GM18873 (cell line): ENCODE results near the gene OR1J1.
A peak's percentile ranks its signal among the peaks of the same experiment; 100 is the strongest.

ENCODE experiments used
- ATAC-seq: cut with Tn5 transposase; IDR thresholded peaks from one replicate; pipeline ENCODE4 v1.9.1; 2021; ENCODE audit warnings: mild to moderate bottlenecking, moderate library complexity, moderate number of reproducible peaks; ENCODE audit not compliant: unreplicated experiment, low FRiP score

OR1J1 gene, protein sequence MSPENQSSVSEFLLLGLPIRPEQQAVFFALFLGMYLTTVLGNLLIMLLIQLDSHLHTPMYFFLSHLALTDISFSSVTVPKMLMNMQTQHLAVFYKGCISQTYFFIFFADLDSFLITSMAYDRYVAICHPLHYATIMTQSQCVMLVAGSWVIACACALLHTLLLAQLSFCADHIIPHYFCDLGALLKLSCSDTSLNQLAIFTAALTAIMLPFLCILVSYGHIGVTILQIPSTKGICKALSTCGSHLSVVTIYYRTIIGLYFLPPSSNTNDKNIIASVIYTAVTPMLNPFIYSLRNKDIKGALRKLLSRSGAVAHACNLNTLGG

GRCh38 chr9:122477826-122478225, at the start of gene OR1J1:
TSS of gene OR1J1 (minus strand) at chr9:122477926. CDS start at chr9:122477926, 0 bp downstream.
- ATAC-seq: no peak

DNA sequence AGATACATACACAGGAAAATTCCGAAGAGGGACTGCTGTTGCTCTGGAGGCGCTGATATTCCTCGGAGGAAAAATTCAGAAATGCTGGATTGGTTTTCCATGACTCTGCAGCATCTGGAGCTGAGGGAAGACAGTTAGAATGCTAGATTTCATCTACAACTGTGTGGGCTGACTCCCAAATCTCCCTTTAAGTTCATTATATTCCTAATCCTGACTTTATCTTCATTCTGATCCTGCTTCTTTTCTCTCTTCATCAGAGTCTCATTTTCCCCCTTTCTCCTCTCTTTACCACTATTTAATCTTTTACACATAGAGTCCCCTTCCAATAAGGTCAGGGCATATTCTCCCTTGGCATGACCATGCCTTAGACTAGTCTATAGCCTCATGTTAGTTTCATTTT, 49.5 kb upstream of the OR1J1 start, which contains the start of gene OR1N1:
Gene OR1N1, minus strand, starts transcription at position 101 of the 400 bp plus-strand sequence. Its CDS starts 0 bp downstream, at position 101.
- ATAC-seq: no peak

DNA sequence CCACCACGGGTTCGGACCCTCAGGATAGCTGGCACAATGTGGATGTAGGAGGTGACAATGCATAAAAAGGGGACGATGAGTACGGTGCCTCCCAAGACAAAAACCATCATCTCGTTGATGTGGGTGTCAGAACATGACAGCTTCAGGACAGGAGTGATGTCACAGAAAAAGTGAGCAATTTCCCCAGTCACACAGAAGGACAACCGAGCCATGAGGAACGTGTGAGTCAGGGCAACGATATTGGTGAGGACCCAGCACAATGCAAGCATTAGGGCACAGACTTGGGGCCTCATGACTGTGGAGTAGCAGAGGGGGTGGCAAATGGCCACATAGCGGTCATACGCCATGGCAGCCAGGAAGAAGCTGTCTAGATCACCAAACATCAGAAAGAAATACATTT, 48.9 kb upstream of the OR1J1 start:
- no peak for ATAC-seq

- ATAC-seq: no peak
These were observed 41.6 kb upstream of the OR1J1 start for GRCh38 chr9:122519376-122519775.

- no peak for ATAC-seq
These were observed 41.1 kb upstream of the OR1J1 start, which contains the start of gene OR1J4 for GRCh38 chr9:122518841-122519240. TSS of gene OR1J4 (plus strand) at chr9:122519141. CDS start at chr9:122519141, 0 bp downstream.

- no peak for ATAC-seq
These were observed 40.5 kb upstream of the OR1J1 start for GRCh38 chr9:122518226-122518625.

DNA sequence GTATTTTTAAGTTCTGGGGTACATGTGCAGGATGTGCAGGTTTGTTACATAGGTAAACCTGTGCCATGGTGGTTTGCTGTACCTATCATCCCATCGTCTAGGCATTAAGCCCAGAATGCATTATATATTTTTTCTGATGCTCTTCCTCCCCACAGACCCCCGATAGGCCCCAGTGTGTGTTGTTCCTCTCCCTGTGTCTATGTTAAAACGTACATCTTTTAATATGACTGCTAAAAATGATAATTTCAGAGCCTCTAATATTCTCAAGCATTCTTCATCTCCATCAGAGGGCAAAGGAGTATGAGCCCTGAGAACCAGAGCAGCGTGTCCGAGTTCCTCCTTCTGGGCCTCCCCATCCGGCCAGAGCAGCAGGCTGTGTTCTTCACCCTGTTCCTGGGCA, 32.8 kb upstream of the OR1J1 start, which contains the start of gene OR1J2:
Gene OR1J2, plus strand, starts transcription at position 301 of the 400 bp plus-strand sequence. Its CDS starts 0 bp downstream, at position 301.
- no peak for ATAC-seq

- ATAC-seq: no peak
These were observed 29.2 kb upstream of the OR1J1 start for GRCh38 chr9:122506964-122507363.

- no peak for ATAC-seq
These were observed 21.2 kb upstream of the OR1J1 start for GRCh38 chr9:122498883-122499288.

GRCh38 chr9:122479062-122479461, 1.3 kb upstream of the OR1J1 start:
- ATAC-seq: no peak

DNA sequence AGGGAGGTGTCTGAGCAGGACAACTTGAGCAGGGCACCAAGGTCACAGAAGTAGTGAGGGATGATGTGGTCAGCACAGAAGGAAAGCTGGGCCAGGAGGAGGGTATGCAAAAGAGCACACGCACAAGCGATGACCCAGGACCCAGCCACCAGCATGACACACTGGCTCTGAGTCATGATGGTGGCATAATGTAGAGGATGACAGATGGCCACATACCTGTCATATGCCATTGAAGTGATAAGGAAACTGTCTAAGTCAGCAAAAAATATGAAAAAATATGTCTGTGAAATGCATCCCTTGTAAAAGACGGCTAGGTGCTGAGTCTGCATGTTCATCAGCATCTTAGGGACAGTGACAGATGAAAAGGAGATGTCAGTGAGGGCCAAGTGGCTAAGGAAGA, 380 bp downstream of the OR1J1 start:
- no peak for ATAC-seq

- ATAC-seq: no peak
These were observed 2.0 kb downstream of the OR1J1 start for GRCh38 chr9:122475717-122476116.

DNA sequence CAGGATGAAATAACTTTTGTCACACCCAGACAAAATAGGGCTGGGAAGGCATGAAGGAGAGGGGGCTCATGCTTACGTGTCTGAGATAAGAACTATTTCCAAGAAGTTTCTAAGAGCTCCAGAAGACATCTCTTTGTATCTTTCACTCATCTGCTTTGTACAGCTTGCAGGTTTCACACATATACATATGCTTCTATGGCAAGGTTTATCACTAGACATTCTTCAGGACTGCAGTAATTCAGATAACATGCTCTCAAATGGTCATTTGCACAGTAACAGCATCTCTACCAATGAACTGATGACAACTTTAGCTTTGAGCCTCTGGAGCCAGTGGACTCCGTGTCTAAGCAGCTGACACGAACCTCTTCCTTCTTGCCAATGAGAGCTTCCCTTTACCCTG, 3.2 kb downstream of the OR1J1 start:
- ATAC-seq: no peak

- no peak for ATAC-seq
These were observed 9.0 kb downstream of the OR1J1 start for GRCh38 chr9:122468735-122469134.

- ATAC-seq: no peak
These were observed 11.3 kb downstream of the OR1J1 start for GRCh38 chr9:122466456-122466855.

DNA sequence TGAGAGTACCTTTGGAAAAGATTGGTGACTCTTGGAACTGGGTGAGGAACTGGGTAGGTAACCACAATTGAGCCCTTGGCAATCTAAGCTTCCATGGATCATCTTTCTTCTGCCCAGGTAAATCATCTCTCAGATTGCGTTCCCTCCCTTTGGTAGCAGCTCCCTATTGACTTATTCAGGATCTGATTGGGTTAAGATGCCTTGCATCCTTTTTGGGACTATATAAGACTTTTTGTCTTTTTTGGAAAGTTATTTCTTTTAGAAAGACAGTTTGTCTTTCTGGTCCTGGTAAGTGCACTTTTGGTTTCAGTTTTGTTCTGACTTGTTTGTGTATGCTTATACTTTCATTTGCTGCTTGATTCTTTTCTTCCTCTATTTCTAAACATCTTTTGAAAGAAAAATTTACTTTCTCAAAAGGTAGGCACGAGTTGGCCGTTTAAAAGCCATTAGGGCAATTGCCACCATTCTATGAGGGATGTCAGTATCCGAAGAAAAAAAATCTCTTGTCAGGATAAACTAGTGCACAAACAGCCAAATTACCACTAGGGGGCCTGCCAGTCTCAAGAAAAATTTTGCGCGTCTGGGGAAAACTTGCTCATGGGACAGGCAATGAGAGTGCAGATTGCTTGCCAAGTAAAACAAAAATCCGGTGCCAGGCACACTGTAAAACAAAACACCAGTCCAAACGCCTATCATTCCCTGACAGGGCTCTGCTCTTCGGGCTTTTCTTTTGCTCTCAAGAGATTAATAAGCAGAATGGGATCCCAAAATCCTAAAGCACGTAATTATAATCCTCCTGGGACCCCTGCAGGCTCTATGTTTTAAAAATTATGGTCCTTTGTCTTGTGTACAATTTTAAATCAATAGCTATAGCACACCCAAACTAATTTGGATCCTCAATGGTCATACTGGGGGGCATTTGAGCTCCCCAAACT, 12.8 kb downstream of the OR1J1 start:
- peak; percentile 53 for ATAC-seq

DNA sequence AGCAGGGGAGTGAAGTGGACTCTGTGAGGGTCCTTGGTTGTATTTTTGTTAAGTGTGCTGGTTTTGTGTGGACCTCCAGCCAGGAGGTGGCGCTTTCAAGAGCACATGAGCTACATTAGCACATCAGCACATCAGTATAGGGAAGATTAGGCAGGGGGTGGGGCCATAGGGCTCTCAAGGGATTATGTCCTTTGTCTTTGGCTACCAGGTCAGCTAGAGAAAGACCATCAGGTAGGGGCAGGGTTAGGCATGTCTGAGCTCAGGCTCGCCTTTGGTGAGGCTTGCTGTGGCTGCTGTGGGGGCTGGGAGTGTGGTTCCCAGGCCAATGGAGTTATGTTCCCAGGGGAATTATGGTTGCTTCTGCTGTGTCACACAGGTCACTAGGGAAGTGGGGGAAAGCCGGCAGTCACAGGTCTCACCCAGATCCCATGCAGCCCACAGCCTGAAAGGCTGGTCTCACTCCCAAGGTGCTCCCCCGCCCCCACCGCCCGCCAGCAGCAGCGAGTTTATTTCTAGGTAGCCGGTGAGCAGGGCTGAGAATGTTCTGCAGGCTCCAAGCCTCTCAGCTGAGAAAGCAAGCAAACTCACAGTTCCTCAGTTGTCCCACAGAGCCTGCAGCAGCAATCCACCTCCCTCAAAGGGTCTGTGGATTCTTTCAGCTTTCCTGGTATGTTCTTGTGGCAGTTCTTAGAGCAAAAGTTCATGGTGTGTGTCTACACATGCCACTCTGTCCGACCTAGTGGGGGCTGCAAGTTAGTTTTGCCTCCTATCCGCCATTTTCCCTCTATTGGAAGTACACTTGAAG, 13.7 kb downstream of the OR1J1 start:
- ATAC-seq: no peak

DNA sequence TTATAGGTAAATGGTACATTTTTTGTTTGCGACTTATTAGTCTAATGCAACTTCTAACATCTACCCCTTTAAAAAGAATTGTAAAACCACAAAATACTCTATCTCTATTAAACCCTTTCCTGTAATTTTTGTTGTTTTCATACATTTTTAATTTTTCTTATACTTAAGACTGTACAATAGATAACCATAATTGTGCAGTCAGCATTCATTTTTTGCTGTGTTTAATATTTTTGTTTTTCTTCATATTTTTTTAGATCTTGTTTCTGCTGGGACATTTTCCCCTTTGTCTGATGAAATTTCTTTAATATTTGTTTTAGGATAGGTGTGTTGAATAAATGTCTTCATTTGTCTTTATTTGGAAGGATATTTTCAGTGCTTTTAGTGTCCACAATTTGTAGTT, 19.9 kb downstream of the OR1J1 start:
- ATAC-seq: no peak

DNA sequence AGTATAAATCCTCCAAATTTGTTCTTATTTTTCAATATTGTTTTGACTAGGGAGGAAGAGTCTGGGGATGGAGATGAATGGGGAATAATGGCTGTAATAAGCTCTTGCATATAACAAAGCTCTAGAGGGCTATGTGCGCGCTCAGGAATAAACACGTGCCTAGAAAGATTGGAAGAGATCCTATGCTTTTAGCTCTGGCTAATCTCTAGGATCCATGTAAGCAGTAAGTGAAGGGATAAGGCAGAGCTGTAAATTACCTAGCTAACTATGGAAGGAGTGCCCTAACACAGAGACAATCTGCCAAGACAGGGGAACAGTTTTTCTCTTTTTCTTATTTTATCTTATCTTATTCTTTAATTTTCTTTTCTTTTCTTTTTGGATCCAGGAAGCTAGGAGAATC, 21.6 kb downstream of the OR1J1 start:
- ATAC-seq: no peak

- ATAC-seq: no peak
These were observed 24.0 kb downstream of the OR1J1 start for GRCh38 chr9:122453677-122454135.
